Smooth muscle cell (in vitro differentiated cells): Measurements from ENCODE around the gene CNGA1. TPM values are rescaled to one million over a fixed set of nuclear protein-coding genes. Genes with fewer than 3 reads are reported as not detected.

Experiments
- DNase-seq: peaks from one replicate; lab custom pipeline; 2025; ENCODE audit not compliant: unreplicated experiment; lab: John Stamatoyannopoulos, UW
- H2AFZ ChIP-seq: fragments of 200-600 bp; sonication (generic); 2 replicates; pipeline ENCODE4 v1.6.0; 2016; ENCODE audit warnings: antibody characterized with exemption, low read depth, mild to moderate bottlenecking
- H3F3A ChIP-seq: fragments of 200-600 bp; sonication (generic); 2 replicates; pipeline ENCODE4 v1.6.0; 2017; ENCODE audit warnings: antibody characterized with exemption, low read depth
- H3K27ac ChIP-seq: fragments of 200-600 bp; sonication (generic); 2 replicates; pipeline ENCODE4 v1.5.1; 2016; ENCODE audit warnings: low read depth, mild to moderate bottlenecking
- H3K27me3 ChIP-seq: fragments of 200-600 bp; sonication (generic); 2 replicates; pipeline ENCODE4 v1.6.1; 2016; ENCODE audit warnings: low read depth, mild to moderate bottlenecking
- H3K36me3 ChIP-seq: fragments of 200-600 bp; sonication (generic); 2 replicates; pipeline ENCODE4 v1.5.1; 2016; ENCODE audit warnings: low read depth
- H3K4me1 ChIP-seq: fragments of 200-600 bp; sonication (generic); 2 replicates; pipeline ENCODE4 v1.5.1; 2016; ENCODE audit warnings: low read depth
- H3K4me2 ChIP-seq: fragments of 200-600 bp; sonication (generic); 2 replicates; pipeline ENCODE4 v1.6.0; 2016; ENCODE audit warnings: mild to moderate bottlenecking
- H3K4me3 ChIP-seq: fragments of 200-600 bp; sonication (generic); 2 replicates; pipeline ENCODE4 v1.5.1; 2016; ENCODE audit warnings: mild to moderate bottlenecking
- H3K79me2 ChIP-seq: fragments of 200-600 bp; sonication (generic); 2 replicates; pipeline ENCODE4 v1.6.0; 2016; ENCODE audit warnings: low read depth, mild to moderate bottlenecking
- H3K9ac ChIP-seq: fragments of 200-600 bp; sonication (generic); 2 replicates; pipeline ENCODE4 v1.6.0; 2016; ENCODE audit warnings: low read depth
- H3K9me3 ChIP-seq: fragments of 200-600 bp; sonication (generic); replicated peaks from 2 replicates; pipeline ENCODE4 v1.5.1; 2016; ENCODE audit warnings: low read depth
- H4K20me1 ChIP-seq: fragments of 200-600 bp; sonication (generic); 2 replicates; pipeline ENCODE4 v1.6.0; 2016; ENCODE audit warnings: low read depth
- WGBS: methylation state at CpG from one replicate; pipeline ENCODE4 v1.1.7; 2016; ENCODE audit warnings: low lambda C conversion rate; 5-methylcytosine and 5-hydroxymethylcytosine counted together
- polyA plus RNA-seq: library from polyadenylated mRNA; unstranded; fragments of >200 nt; fragmentation: Nextera tagmentation; extraction: Ambion mirVana; gene quantifications from 2 replicates; pipeline ENCODE4 v1.2.1, GENCODE V29; 2016
- total RNA-seq: library from RNA; depleted of rRNA; stranded (reverse); fragments of >200 nt; gene quantifications from 2 replicates; pipeline ENCODE4 v1.2.3, GENCODE V29; 2014
- TF ChIP-seq, protein P1 (sequence below): fragments of 200-600 bp; sonication (generic); IDR thresholded peaks from 2 replicates; pipeline ENCODE4 v1.5.1; 2017; ENCODE audit warnings: borderline replicate concordance, mild to moderate bottlenecking, antibody characterized with exemption; ENCODE audit not compliant: insufficient read depth, poor library complexity, severe bottlenecking

CNGA1 gene
- total and polyA plus RNA-seq, 2 experiments from 2014 or later, result 0.31 to 0.69 TPM

- Histone ChIP-seq H3F3A (no peaks in the 10 kb centered on the region), H4K20me1 (no peaks in the 10 kb centered on the region), H3K9ac (no peak overlapping the region), H3K27me3 (no peaks in the 10 kb centered on the region), H3K36me3 (no peaks in the 10 kb centered on the region), H3K79me2 (no peaks in the 10 kb centered on the region), H3K9me3 (no peaks in the 10 kb centered on the region), H3K27ac (no peak overlapping the region), H2AFZ (no peak overlapping the region), H3K4me2 (no peak overlapping the region), H3K4me1 (no peaks in the 10 kb centered on the region), H3K4me3 (no peak overlapping the region)
- TF ChIP-seq, protein P1, sequence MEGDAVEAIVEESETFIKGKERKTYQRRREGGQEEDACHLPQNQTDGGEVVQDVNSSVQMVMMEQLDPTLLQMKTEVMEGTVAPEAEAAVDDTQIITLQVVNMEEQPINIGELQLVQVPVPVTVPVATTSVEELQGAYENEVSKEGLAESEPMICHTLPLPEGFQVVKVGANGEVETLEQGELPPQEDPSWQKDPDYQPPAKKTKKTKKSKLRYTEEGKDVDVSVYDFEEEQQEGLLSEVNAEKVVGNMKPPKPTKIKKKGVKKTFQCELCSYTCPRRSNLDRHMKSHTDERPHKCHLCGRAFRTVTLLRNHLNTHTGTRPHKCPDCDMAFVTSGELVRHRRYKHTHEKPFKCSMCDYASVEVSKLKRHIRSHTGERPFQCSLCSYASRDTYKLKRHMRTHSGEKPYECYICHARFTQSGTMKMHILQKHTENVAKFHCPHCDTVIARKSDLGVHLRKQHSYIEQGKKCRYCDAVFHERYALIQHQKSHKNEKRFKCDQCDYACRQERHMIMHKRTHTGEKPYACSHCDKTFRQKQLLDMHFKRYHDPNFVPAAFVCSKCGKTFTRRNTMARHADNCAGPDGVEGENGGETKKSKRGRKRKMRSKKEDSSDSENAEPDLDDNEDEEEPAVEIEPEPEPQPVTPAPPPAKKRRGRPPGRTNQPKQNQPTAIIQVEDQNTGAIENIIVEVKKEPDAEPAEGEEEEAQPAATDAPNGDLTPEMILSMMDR, result no peak
- no peak for DNase-seq
- 83% methylated on average over 3 of the region's 3 CpGs for WGBS
Observed at GRCh38 chr4:48042979-48043461, 26.5 kb upstream of the CNGA1 start.

GRCh38 chr4:48041535-48042137, 25.2 kb upstream of the CNGA1 start:
- no peak overlapping the region for H3K4me3 ChIP-seq
- DNase-seq, result no peak
- H3K4me1 ChIP-seq, result no peaks in the 10 kb centered on the region
- H4K20me1 ChIP-seq, result no peaks in the 10 kb centered on the region
- no peaks in the 10 kb centered on the region for H3K9me3 ChIP-seq
- H3K36me3 ChIP-seq, result no peaks in the 10 kb centered on the region
- H3K9ac ChIP-seq, result no peak overlapping the region
- no peaks in the 10 kb centered on the region for H3K79me2 ChIP-seq
- H3K27me3 ChIP-seq, result no peaks in the 10 kb centered on the region
- H2AFZ ChIP-seq, result no peak overlapping the region
- WGBS, result 89% methylated on average over 4 of the region's 4 CpGs
- H3K4me2 ChIP-seq, result no peak overlapping the region
- TF ChIP-seq, protein P1, result no peak
- no peaks in the 10 kb centered on the region for H3F3A ChIP-seq
- no peak overlapping the region for H3K27ac ChIP-seq

DNA sequence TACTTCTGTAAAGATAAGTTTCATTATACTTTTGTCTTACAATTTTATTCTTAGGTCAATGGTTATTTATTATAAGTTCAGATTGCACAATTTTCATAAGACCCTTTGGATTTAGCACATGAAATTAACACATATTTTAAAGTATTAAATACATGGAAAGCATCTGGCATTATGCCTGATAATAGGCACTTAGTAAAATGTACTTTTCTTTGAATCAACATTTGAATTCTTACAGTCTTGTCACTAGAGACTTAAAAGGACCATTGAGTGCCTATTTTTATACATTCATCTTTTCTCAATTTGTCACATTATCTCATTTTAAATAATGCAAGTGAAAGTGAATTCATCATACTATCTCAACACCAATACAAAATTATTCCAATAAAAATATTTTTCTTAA, 23.1 kb upstream of the CNGA1 start:
- Histone ChIP-seq H3K9ac (no peak overlapping the region), H3K9me3 (no peaks in the 10 kb centered on the region), H3K4me1 (no peaks in the 10 kb centered on the region), H3K27ac (no peak overlapping the region), H2AFZ (no peak overlapping the region), H4K20me1 (no peaks in the 10 kb centered on the region), H3K36me3 (no peaks in the 10 kb centered on the region), H3K4me3 (no peak overlapping the region), H3K79me2 (no peaks in the 10 kb centered on the region), H3F3A (no peaks in the 10 kb centered on the region), H3K4me2 (no peak overlapping the region), H3K27me3 (no peaks in the 10 kb centered on the region)
- TF ChIP-seq, protein P1, result no peak
- DNase-seq, result no peak

- Histone ChIP-seq H3K79me2 (no peaks in the 10 kb centered on the region), H3K4me3 (no peak overlapping the region), H3K9me3 (no peaks in the 10 kb centered on the region), H3K4me1 (no peaks in the 10 kb centered on the region), H3F3A (no peaks in the 10 kb centered on the region), H4K20me1 (no peaks in the 10 kb centered on the region), H3K27me3 (no peaks in the 10 kb centered on the region), H2AFZ (no peak overlapping the region), H3K27ac (no peak overlapping the region), H3K9ac (no peak overlapping the region), H3K4me2 (no peak overlapping the region), H3K36me3 (no peaks in the 10 kb centered on the region)
- DNase-seq, result no peak
- WGBS, result 40% methylated on average over 2 of the region's 2 CpGs
- TF ChIP-seq, protein P1, result no peak
Observed at GRCh38 chr4:48038666-48039065, 22.2 kb upstream of the CNGA1 start.
